Measurements from ENCODE around the gene CHIC2.
A peak's percentile ranks its signal among the peaks of the same experiment; 100 is the strongest.

The CHIC2 gene

DNA sequence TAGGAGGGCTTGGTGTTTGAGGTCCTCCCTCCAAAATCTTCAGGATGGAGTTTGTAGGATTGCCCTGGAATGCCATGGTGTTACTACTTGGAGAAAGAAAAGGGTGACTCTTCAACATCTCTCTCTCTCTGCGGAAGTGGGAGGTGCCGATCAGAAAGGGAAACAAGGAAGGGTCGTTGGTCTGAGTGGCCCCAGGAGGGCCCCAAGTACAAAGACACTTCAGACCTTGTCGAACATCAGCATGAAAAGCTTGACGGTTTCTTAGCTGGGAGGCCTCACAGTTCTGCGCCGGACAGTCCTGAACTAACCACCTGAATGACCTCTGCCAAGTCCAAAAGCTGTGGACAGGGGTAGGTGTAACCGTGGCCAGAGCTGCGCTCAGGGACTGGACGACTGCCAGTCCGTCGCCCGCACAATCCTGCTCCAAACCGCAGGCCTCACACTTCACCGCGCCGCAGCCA, 34.9 kb upstream of the CHIC2 start:
- Histone ChIP-seq H3K4me3 (ENCODE audit: low read depth, low read length) (peak overlapping the region; percentile 53), H3K4me1 (no peaks in the 10 kb centered on the region), H3K27me3 (peaks cover 72% of the 10 kb centered on the region), H3K9me3 (no peaks in the 10 kb centered on the region), H3K36me3 (no peaks in the 10 kb centered on the region)
- DNase-seq, result no peak
- TF ChIP-seq, protein P1, sequence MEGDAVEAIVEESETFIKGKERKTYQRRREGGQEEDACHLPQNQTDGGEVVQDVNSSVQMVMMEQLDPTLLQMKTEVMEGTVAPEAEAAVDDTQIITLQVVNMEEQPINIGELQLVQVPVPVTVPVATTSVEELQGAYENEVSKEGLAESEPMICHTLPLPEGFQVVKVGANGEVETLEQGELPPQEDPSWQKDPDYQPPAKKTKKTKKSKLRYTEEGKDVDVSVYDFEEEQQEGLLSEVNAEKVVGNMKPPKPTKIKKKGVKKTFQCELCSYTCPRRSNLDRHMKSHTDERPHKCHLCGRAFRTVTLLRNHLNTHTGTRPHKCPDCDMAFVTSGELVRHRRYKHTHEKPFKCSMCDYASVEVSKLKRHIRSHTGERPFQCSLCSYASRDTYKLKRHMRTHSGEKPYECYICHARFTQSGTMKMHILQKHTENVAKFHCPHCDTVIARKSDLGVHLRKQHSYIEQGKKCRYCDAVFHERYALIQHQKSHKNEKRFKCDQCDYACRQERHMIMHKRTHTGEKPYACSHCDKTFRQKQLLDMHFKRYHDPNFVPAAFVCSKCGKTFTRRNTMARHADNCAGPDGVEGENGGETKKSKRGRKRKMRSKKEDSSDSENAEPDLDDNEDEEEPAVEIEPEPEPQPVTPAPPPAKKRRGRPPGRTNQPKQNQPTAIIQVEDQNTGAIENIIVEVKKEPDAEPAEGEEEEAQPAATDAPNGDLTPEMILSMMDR (IDR thresholded peaks at IDR 0.05; ENCODE audit: low read depth, low read length), result no peak

DNA sequence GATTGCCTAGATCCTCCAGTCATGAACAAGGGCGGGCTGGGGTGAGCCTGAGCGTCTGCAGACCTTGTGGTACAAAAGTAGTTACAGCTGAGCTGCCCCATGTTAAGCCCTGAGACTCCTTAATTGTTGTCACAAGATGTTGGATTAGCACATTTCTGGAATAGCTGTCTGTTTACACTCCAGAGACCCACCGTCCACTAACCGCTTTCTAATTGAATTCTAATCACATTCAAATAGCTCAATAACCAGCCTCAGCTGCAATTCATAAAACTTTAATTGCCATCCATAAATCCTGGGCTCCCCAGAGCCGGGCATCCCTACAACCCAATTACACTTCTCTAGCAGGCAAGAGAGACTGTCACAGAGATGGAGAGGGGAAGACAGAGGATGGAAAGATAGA, 34.0 kb upstream of the CHIC2 start:
- H3K27me3 ChIP-seq, result peaks cover 70% of the 10 kb centered on the region
- TF ChIP-seq, protein P1 (IDR thresholded peaks at IDR 0.05; ENCODE audit: low read depth, low read length), result no peak
- no peaks in the 10 kb centered on the region for H3K9me3 ChIP-seq
- H3K4me3 ChIP-seq (ENCODE audit: low read depth, low read length), result no peak overlapping the region
- no peaks in the 10 kb centered on the region for H3K4me1 ChIP-seq
- no peaks in the 10 kb centered on the region for H3K36me3 ChIP-seq
- DNase-seq, result no peak

DNA sequence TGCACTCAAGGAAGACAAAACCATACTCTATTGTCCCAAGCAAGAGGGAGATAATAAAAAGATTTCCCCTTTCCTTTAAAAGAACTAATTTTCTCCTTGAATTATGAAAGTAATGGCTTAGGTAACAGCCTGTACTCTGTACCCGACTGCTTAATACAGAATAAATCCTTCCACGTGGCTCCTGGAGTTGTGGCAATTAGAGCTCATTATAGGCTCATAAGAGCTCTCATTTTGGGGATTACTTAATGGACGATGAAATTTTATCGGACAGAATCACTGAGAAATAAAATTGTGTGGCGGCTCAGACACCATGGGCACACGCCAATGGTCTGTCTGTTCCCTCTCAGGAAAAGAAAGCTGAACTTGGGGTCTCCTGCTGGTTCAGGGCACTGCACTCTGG, 32.7 kb upstream of the CHIC2 start:
- no peaks in the 10 kb centered on the region for H3K9me3 ChIP-seq
- no peak for DNase-seq
- no peaks in the 10 kb centered on the region for H3K36me3 ChIP-seq
- H3K4me3 ChIP-seq (ENCODE audit: low read depth, low read length), result no peak overlapping the region
- peaks cover 59% of the 10 kb centered on the region for H3K27me3 ChIP-seq
- no peaks in the 10 kb centered on the region for H3K4me1 ChIP-seq
- TF ChIP-seq, protein P1 (IDR thresholded peaks at IDR 0.05; ENCODE audit: low read depth, low read length), result no peak

DNA sequence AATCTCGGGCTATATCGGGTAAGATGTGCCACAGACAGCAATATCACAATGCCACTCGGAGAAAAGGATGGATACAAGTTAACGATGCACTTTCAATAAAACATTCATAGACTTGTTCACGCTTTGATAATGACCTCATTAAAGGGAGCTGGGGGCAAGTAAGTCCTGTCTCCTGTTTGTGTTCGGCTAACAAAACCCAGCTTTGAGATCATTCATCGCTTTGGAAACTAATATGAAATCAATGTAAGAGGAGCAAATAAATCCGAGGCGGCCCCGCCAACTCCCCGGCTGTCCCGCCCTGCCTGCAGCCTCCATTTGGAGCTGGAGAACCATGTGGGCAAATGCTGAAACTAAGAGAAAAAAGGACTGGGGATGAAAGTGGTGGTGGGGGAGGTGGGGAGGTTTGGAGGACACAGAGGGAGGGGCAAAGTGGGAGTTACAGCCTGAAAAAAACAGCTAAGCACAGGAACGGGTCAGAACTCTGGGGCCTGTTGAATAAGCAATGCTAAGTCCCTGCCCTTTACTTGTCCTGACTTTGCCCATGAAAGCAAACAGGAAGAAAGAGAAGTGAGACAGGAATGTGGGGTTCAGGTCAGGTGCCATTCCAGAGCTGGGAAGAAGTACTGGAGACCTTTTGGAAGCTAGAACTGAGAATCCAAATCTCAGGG, 32.0 kb upstream of the CHIC2 start:
- Histone ChIP-seq H3K9me3 (no peaks in the 10 kb centered on the region), H3K4me3 (ENCODE audit: low read depth, low read length) (no peak overlapping the region), H3K27me3 (peaks cover 52% of the 10 kb centered on the region), H3K4me1 (no peaks in the 10 kb centered on the region), H3K36me3 (no peaks in the 10 kb centered on the region)
- TF ChIP-seq, protein P1 (IDR thresholded peaks at IDR 0.05; ENCODE audit: low read depth, low read length), result no peak
- no peak for DNase-seq

DNA sequence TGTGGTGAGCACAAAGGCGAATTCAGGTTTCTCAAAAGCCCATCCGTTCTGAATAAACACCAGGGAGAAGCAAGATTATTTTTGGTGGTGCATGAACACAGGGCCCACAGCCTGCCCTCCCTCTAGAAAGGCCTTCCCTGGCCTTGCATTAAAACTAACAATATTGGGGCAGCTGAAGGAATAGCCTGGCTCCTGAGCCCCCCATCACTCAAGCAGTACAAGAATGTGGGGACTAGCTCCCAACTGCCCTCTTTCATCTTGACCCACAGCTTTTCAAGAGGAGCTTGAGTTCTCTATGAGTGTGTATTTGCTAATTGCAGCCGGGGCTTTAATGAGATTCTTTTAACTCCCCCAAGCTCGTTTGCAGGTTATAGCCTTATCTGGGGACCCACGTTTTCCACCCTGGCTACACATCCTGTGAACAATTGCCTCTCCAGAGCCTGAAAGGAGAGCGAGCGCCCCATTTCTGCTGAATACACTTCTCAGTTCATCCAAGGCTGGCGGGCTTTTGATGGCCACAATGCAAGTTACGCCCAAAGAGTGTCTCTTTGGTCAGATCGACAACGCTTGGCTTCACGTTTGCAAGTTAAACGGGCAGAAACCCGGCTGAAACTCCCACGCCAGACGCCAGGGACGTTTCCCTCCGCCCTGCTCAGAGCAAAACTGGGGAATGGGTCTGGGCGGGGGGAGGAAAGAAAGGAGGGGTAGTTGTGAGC, 30.9 kb upstream of the CHIC2 start:
- H3K9me3 ChIP-seq, result no peaks in the 10 kb centered on the region
- H3K4me3 ChIP-seq (ENCODE audit: low read depth, low read length), result no peak overlapping the region
- TF ChIP-seq, protein P1 (IDR thresholded peaks at IDR 0.05; ENCODE audit: low read depth, low read length), result no peak
- H3K36me3 ChIP-seq, result no peaks in the 10 kb centered on the region
- H3K4me1 ChIP-seq, result no peaks in the 10 kb centered on the region; the same call in 1 of the 2 replicates
- peaks cover 40% of the 10 kb centered on the region for H3K27me3 ChIP-seq
- no peak for DNase-seq

DNA sequence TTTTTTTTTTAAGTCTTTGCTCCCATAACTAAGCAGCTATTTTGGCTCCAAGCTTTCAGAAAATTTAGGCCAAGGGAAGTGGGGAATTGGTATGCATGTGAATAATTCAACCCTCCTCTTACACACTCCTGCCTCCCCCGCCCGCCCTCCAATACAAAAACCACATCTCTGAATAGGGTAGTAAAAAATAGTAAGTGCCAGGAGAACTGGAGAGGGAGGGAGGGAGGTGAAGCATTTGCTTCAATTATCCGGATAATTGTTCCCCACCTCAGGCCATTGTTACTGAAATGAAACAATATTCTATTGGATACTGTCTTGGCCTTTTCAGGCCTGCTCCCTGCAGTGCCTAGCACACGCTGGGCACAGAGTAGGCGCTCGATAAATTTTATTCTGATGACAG, 30.0 kb upstream of the CHIC2 start:
- Histone ChIP-seq H3K4me3 (ENCODE audit: low read depth, low read length) (no peak overlapping the region), H3K36me3 (no peaks in the 10 kb centered on the region), H3K27me3 (peaks cover 32% of the 10 kb centered on the region), H3K9me3 (no peaks in the 10 kb centered on the region), H3K4me1 (no peaks in the 10 kb centered on the region; the same call in 1 of the 2 replicates)
- TF ChIP-seq, protein P1 (IDR thresholded peaks at IDR 0.05; ENCODE audit: low read depth, low read length), result no peak
- no peak for DNase-seq

Measured in BE2C (cell line).